ENCODE results near the gene GSTA5. TPM values are rescaled to one million over a fixed set of nuclear protein-coding genes. Genes with fewer than 3 reads are reported as not detected.

Gene GSTA5
- polyA plus RNA-seq, 2 of the 4 experiments (the other 2 are of a cell fraction) = not detected

DNA sequence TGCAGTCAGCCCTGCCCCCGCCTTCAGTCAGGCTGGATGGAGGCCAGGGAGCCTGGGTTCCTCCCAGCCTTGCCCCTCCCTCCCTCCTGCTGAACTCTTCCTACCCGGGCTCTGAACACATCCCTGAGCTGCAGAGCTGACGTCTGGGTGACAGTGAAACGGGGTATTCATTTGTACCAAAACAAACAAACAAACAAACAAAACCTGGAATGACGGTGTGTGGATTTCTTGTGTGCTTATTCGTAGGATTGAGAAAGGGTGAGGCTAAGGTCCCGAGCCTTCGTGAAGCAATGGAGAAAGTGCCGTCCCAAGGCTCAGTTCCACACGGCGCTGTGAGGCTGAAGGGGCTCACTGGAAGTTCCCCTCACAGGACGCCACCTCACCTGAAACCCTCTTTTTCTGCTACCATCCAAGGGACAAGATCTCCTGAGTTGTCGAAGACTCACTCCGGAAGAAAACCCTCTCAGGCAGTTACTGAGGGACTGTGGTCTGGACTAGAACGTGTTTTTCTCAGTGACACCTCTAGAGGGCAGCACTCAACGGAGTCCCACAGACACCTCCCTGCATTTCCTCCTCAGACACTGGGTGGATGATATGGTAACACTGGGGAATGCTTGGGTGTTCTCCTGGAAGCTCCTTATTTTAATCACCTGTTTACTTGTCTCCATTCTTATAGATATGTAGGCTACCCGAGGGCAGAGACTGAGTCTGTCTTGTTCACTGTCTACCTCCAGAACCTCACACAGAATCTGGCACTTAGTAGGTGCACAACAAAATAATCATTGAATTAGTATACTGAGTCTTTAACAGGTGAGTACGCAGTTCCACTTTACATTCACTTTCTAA is 41.6 kb upstream of the GSTA5 start:
- WGBS (ENCODE audit: missing lambda C conversion rate) = 9% methylated on average over 17 of the region's 18 CpGs
- Histone ChIP-seq H3K4me2 (peak overlapping the region; percentile 64), H3K27ac (peak overlapping the region; percentile 84 to 90), H3K4me1 (peaks cover 8% of the 10 kb centered on the region; the same call in 2 of the 3 replicates), H3K9me3 (no peaks in the 10 kb centered on the region), H3K4me3 (peak overlapping the region; percentile 58)
- ChIA-PET CTCF (interaction anchor here (0.5 to 1.5 kb wide), 10 partner anchors 14 to 338 kb away, joined by 3 to 9 read pairs (median 3); partner anchors contain the start of gene GSTA4), POLR2A (no interaction called here)
- FAIRE-seq = no peak
- peak; percentile 74 to 75 for DNase-seq (ENCODE audit: low read depth in 1 of 2, low spot score in 1 of 2)
- ATAC-seq = peak; percentile 100
- TF ChIP-seq SMC3 (IDR thresholded peaks at IDR 0.05) = peak; percentile 67
- TF ChIP-seq HDAC2 (IDR thresholded peaks at IDR 0.05) = no peak
- no peak for TF ChIP-seq CEBPB (IDR thresholded peaks at IDR 0.05)
- peak; percentile 62 to 66 for TF ChIP-seq RAD21 (conservative IDR thresholded peaks at IDR 0.05 in 1 of 2, IDR thresholded peaks at IDR 0.05 in 1 of 2)
- TF ChIP-seq, protein P1, sequence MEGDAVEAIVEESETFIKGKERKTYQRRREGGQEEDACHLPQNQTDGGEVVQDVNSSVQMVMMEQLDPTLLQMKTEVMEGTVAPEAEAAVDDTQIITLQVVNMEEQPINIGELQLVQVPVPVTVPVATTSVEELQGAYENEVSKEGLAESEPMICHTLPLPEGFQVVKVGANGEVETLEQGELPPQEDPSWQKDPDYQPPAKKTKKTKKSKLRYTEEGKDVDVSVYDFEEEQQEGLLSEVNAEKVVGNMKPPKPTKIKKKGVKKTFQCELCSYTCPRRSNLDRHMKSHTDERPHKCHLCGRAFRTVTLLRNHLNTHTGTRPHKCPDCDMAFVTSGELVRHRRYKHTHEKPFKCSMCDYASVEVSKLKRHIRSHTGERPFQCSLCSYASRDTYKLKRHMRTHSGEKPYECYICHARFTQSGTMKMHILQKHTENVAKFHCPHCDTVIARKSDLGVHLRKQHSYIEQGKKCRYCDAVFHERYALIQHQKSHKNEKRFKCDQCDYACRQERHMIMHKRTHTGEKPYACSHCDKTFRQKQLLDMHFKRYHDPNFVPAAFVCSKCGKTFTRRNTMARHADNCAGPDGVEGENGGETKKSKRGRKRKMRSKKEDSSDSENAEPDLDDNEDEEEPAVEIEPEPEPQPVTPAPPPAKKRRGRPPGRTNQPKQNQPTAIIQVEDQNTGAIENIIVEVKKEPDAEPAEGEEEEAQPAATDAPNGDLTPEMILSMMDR (IDR thresholded peaks at IDR 0.05) = peak; percentile 76

DNA sequence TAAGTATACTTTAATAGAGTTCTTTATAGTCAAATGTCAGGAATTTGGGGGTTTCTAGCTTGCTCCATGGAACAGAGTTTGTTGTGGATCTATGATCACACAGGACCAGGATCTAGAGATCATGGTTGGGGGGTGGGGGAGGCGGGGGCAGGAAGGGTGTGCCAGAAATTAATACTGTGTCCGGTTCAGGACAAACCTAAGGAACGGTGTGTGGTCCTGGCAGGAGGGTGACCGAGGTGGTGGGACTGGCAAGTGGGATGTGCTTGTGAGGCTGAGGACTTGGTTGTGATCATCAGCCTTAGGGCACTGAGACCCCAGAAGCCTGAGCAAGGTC is 41.0 kb upstream of the GSTA5 start:
- TF ChIP-seq CHD4 (IDR thresholded peaks at IDR 0.05; ENCODE audit: borderline replicate concordance) (no peak), FOSL2 (IDR thresholded peaks at IDR 0.05) (no peak), FOSL2 (CRISPR knock-in tag; IDR thresholded peaks at IDR 0.05) (no peak), ZC3H11A (IDR thresholded peaks at IDR 0.05) (no peak), NFE2L2 (conservative IDR thresholded peaks at IDR 0.05; ENCODE audit: low read length) (no peak), RFX5 (IDR thresholded peaks at IDR 0.05) (no peak), MYC (IDR thresholded peaks at IDR 0.05; ENCODE audit: borderline replicate concordance, low read length) (no peak), KDM1A (IDR thresholded peaks at IDR 0.05; ENCODE audit: low read depth) (no peak)
- TF ChIP-seq, protein P2, sequence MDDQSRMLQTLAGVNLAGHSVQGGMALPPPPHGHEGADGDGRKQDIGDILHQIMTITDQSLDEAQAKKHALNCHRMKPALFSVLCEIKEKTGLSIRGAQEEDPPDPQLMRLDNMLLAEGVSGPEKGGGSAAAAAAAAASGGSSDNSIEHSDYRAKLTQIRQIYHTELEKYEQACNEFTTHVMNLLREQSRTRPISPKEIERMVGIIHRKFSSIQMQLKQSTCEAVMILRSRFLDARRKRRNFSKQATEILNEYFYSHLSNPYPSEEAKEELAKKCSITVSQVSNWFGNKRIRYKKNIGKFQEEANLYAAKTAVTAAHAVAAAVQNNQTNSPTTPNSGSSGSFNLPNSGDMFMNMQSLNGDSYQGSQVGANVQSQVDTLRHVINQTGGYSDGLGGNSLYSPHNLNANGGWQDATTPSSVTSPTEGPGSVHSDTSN (IDR thresholded peaks at IDR 0.05) = no peak
- TF ChIP-seq, protein P3, sequence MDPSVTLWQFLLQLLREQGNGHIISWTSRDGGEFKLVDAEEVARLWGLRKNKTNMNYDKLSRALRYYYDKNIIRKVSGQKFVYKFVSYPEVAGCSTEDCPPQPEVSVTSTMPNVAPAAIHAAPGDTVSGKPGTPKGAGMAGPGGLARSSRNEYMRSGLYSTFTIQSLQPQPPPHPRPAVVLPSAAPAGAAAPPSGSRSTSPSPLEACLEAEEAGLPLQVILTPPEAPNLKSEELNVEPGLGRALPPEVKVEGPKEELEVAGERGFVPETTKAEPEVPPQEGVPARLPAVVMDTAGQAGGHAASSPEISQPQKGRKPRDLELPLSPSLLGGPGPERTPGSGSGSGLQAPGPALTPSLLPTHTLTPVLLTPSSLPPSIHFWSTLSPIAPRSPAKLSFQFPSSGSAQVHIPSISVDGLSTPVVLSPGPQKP (IDR thresholded peaks at IDR 0.05; ENCODE audit: low read depth, low read length) = no peak
- TF ChIP-seq, protein P4, sequence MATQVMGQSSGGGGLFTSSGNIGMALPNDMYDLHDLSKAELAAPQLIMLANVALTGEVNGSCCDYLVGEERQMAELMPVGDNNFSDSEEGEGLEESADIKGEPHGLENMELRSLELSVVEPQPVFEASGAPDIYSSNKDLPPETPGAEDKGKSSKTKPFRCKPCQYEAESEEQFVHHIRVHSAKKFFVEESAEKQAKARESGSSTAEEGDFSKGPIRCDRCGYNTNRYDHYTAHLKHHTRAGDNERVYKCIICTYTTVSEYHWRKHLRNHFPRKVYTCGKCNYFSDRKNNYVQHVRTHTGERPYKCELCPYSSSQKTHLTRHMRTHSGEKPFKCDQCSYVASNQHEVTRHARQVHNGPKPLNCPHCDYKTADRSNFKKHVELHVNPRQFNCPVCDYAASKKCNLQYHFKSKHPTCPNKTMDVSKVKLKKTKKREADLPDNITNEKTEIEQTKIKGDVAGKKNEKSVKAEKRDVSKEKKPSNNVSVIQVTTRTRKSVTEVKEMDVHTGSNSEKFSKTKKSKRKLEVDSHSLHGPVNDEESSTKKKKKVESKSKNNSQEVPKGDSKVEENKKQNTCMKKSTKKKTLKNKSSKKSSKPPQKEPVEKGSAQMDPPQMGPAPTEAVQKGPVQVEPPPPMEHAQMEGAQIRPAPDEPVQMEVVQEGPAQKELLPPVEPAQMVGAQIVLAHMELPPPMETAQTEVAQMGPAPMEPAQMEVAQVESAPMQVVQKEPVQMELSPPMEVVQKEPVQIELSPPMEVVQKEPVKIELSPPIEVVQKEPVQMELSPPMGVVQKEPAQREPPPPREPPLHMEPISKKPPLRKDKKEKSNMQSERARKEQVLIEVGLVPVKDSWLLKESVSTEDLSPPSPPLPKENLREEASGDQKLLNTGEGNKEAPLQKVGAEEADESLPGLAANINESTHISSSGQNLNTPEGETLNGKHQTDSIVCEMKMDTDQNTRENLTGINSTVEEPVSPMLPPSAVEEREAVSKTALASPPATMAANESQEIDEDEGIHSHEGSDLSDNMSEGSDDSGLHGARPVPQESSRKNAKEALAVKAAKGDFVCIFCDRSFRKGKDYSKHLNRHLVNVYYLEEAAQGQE (IDR thresholded peaks at IDR 0.05) = no peak
- Histone ChIP-seq H3K4me3 (peak overlapping the region; percentile 58; the same call in 1 of the 3 replicates), H3K4me2 (peak overlapping the region; percentile 64), H3K9me3 (no peaks in the 10 kb centered on the region), H3K27ac (peak overlapping the region; percentile 84 to 90; a peak in 4 of 6 replicates), H3K4me1 (peaks cover 8% of the 10 kb centered on the region; the same call in 2 of the 3 replicates)
- 28% methylated on average over 3 of the region's 4 CpGs for WGBS (ENCODE audit: missing lambda C conversion rate)
- POLR2A ChIA-PET = no interaction called here
- CTCF ChIA-PET = interaction anchor here (0.5 to 1.5 kb wide), 5 partner anchors 22 to 338 kb away, joined by 3 to 9 read pairs (median 3); partner anchors contain the start of gene GSTA4
- FAIRE-seq (no peak), DNase-seq (ENCODE audit: low read depth in 1 of 2, low spot score in 1 of 2) (no peak), ATAC-seq (peak; percentile 67 to 69)
